Activated naive CD4-positive, alpha-beta T cell treated with anti-CD3 and anti-CD28 coated beads, Interleukin-2, amount 50 U/mL, for 16 hours (primary cell): ENCODE data around the gene CALHM5.

Experiments
- DNase-seq: peaks from one replicate; pipeline ENCODE4 v3.0.0-alpha.2; 2020

The CALHM5 gene

GRCh38 chr6:116556065-116556464 lies 44.6 kb downstream of the CALHM5 start:
- no peak for DNase-seq

DNA sequence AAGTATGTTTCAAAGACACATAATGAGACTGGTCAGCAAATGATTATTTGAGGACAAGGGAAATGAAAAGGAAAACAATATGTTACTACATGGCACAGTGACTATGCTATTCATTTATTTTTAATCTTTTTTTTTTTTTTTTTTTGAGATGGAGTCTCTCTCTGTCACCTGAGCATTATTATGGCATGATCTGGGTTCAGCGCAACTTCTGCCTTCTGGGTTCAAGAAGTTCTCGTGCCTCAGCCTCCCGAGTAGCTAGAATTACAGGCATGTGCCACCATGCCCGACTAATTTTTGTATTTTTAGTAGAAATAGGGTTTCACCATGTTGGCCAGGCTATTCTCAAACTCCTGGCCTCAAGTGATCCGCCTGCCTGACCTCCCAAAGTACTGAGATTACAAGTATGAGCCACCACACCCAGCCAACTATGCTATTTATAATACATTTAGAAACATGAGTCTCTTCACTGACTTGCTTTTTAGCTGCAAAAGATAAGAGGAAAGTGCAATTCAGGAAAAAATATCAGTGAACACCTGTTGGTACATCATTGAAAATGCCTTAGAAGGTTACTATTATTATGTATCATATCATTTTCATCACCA lies 45.5 kb downstream of the CALHM5 start:
- no peak for DNase-seq

- DNase-seq, result no peak
These were observed 46.5 kb downstream of the CALHM5 start for GRCh38 chr6:116557893-116558292.

DNA sequence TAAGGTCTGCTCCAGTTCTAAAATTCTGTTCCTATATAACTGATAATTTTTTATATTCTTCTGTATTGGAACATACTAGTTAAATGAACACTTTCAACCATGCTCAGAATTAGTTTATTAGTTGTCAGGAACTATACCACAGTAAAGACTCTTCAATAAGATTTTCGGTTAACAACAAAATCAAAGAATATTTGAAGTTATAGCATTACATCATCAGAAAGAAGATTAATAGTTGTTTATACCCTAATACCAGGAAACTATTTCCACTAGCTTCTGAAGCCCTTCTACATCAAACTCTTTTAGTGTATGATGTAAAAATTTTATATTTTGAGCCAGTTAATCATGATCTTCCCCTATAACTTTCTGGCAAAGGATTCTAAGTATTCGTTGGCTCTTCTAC lies 48.7 kb downstream of the CALHM5 start:
- DNase-seq, result no peak

DNA sequence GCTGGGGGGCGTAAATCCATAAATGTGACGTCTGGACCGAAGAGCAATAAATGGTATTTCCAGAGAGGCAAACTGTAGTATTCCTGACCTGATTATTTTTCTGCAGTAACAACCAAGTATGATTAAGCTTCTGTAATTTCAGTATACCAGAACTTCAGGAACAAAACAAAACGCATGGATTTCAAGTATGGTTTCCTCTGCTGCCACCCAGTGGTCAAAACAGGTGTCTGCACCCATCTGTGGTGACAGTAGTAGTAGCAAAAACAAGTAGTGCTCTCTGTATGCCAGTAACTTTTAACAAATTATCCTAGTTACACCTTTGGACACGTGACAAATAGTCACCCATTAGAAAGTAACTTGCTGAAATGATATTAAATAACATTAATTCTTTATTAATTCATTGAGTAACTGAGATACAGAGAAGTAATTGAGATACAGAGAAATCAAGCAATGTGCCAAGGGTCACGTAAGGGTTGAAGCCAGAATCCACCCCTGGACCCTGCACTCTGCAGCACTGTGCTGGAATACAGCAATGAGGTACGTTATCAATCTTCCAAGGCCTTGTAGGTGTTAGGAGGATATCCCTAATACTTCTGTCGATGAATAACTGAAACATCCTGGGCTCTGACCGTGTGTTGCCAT lies 50.1 kb downstream of the CALHM5 start:
- DNase-seq, result peak; percentile 64

- no peak for DNase-seq
These were observed 50.6 kb downstream of the CALHM5 start for GRCh38 chr6:116562019-116562403.

GRCh38 chr6:116562614-116563013 lies 51.2 kb downstream of the CALHM5 start:
- DNase-seq, result no peak

DNA sequence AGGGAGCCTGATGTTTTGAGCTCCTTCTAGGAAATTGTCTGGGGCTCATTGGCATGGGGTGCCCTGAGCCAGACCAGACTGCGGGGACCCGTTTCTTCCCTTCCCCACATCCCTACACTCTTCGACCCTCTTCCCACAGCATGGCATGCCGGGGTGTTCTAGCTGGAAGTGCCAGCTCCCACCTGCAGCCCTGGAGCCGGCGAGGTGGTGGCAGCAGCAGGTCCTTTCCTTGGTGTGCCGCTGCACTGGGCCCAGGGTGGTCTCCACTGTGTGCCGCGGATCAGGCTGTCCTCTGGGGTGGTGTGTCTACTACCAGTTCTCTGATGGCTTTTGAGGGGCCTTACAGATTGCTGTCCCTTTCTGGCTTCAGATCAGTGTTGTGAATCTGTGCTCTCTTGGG lies 52.4 kb downstream of the CALHM5 start:
- no peak for DNase-seq

GRCh38 chr6:116564311-116564710 lies 52.9 kb downstream of the CALHM5 start:
- no peak for DNase-seq

- peak; percentile 29 for DNase-seq
These were observed 53.8 kb downstream of the CALHM5 start for GRCh38 chr6:116564921-116565872.

GRCh38 chr6:116568111-116568510 lies 56.7 kb downstream of the CALHM5 start:
- no peak for DNase-seq

- no peak for DNase-seq
These were observed 57.6 kb downstream of the CALHM5 start for GRCh38 chr6:116568821-116569755.

GRCh38 chr6:116570856-116571682 lies 59.6 kb downstream of the CALHM5 start, which contains the start of gene RWDD1:
TSS of gene RWDD1 (plus strand) at chr6:116571504. CDS start at chr6:116571583, 79 bp downstream.
- DNase-seq, result peak; percentile 99

DNA sequence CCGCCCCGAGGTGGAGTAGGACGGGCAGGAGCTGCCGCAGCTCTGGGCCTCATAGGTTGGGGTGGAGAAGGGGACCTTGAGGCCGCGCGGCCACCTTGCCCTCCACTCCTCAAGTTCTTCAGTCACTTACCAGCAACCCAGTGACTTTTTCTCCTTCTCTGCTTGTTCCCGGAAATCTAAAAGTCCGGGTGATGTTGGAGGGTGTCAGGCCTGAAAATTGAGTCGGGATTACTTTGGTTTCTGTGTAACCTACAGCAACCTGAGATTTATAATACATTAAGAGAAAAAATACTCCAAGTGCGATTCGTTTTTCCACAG lies 60.2 kb downstream of the CALHM5 start:
- DNase-seq, result no peak

DNA sequence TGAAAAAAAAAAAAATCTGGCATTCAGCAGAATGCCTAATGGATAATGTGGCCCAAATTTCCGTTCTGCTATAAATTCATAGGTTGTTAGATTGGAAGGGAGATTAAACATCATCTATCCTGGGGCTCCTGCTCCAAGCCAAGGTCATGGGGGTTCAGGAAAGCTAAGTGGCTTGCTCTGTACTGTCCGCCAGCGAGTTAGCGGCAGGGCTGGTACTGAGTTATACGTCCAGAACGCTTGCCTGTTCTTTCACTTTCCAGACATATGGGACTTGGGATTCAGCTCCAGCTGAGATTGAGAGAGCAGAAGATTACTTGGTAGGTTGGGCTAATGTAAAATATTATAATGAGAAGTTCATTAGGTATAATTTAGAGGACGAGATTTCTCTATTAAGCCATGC lies 60.7 kb downstream of the CALHM5 start:
- no peak for DNase-seq
